ENCODE measurements around the gene XYLT2. TPM values are rescaled to one million over a fixed set of nuclear protein-coding genes. Genes with fewer than 3 reads are reported as not detected.

Gene XYLT2
- total RNA-seq, 1 experiment from 2014 or later: 26.4 TPM

DNA sequence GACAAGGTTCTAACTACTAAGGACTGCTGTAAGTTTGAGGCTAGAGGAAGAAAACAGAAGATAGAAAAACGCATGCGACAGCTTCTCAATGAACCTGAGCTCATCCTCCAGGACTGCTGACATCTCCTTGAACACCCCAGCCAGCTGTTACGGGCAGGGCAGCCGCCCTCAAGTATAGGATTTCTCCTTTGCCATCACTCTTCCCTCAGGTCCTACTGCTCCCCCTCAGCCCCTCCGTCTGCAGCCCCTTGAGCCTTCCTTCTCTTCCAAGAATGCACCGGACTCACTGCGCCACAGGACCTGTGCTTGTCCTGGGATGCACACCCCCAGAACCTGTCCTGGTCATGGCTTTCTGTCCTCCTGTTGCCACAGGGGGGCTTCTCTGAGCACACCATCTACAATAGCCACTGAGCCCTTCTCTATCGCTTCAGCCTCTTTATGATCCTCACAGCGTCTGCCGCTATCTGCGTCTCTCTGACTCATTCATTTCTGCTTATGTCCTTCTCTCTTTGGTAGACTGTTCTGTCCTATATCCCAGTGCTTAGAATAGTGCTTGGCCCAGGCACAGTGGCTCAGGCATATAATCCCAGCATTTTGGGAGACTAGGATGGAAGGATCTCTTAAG is 15.7 kb upstream of the XYLT2 start:
- TF ChIP-seq, protein P1, sequence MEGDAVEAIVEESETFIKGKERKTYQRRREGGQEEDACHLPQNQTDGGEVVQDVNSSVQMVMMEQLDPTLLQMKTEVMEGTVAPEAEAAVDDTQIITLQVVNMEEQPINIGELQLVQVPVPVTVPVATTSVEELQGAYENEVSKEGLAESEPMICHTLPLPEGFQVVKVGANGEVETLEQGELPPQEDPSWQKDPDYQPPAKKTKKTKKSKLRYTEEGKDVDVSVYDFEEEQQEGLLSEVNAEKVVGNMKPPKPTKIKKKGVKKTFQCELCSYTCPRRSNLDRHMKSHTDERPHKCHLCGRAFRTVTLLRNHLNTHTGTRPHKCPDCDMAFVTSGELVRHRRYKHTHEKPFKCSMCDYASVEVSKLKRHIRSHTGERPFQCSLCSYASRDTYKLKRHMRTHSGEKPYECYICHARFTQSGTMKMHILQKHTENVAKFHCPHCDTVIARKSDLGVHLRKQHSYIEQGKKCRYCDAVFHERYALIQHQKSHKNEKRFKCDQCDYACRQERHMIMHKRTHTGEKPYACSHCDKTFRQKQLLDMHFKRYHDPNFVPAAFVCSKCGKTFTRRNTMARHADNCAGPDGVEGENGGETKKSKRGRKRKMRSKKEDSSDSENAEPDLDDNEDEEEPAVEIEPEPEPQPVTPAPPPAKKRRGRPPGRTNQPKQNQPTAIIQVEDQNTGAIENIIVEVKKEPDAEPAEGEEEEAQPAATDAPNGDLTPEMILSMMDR (conservative IDR thresholded peaks at IDR 0.05): no peak
- Histone ChIP-seq H3K56ac (ENCODE audit: insufficient read length, low read depth, low read length) (no peak overlapping the region), H3K79me1 (ENCODE audit: insufficient read depth, low read depth, low read length, poor library complexity, severe bottlenecking) (no peaks in the 10 kb centered on the region), H4K91ac (ENCODE audit: insufficient read length, low read depth, low read length) (no peak overlapping the region), H3K4ac (ENCODE audit: low read depth, low read length) (no peak overlapping the region), H3K4me2 (ENCODE audit: insufficient read depth, insufficient read length, low read length) (no peak overlapping the region), H2BK20ac (ENCODE audit: low read depth, low read length, poor library complexity, severe bottlenecking) (no peak overlapping the region), H4K8ac (replicated peaks; ENCODE audit: insufficient read length, low read depth, low read length) (peak overlapping the region; percentile 68), H3K9ac (ENCODE audit: extremely low read depth, insufficient read length, low read length) (no peak overlapping the region), H2BK5ac (ENCODE audit: insufficient read length, low read length) (no peak overlapping the region), H3K14ac (ENCODE audit: insufficient read depth, low read length) (no peak overlapping the region), H3K9me3 (ENCODE audit: control insufficient read depth, low read depth, low read length) (no peaks in the 10 kb centered on the region), H4K20me1 (ENCODE audit: control insufficient read depth, insufficient read depth, insufficient read length) (peaks cover 2% of the 10 kb centered on the region), H3T11ph (ENCODE audit: low read length) (no peak overlapping the region), H3K27ac (ENCODE audit: insufficient read length, low read depth, low read length) (no peak overlapping the region), H2BK12ac (ENCODE audit: insufficient read length, low read depth, low read length) (no peak overlapping the region), H2BK15ac (ENCODE audit: low read depth, low read length) (no peak overlapping the region), H3K18ac (ENCODE audit: insufficient read length, low read depth, low read length) (no peak overlapping the region), H2AFZ (ENCODE audit: low read length) (no peak overlapping the region), H3K4me1 (ENCODE audit: insufficient read depth, low read length) (no peaks in the 10 kb centered on the region), H3K23ac (ENCODE audit: insufficient read length, low read depth, low read length) (no peak overlapping the region), H3K79me2 (ENCODE audit: insufficient read depth, low read length) (no peaks in the 10 kb centered on the region), H2BK120ac (ENCODE audit: low read depth, low read length, poor library complexity, severe bottlenecking) (no peak overlapping the region), H2AK5ac (ENCODE audit: insufficient read length, low read length) (no peak overlapping the region), H3K23me2 (ENCODE audit: insufficient read length, low read depth, low read length, poor library complexity, severe bottlenecking) (no peaks in the 10 kb centered on the region), H3K27me3 (ENCODE audit: insufficient read depth, low read length) (no peaks in the 10 kb centered on the region), H4K5ac (ENCODE audit: insufficient read length, low read depth, low read length) (no peak overlapping the region)
- WGBS (ENCODE audit: extremely low coverage, insufficient read length, low lambda C conversion rate): no CpG with 5 or more reads among the region's 11 CpGs
- no peak for DNase-seq
- H3K4me3 Mint-ChIP-seq: no peak overlapping the region
- peaks cover 13 to 19% of the 10 kb centered on the region in 2 experiments for H3K4me1 Mint-ChIP-seq
- H3K36me3 Mint-ChIP-seq (ENCODE audit: insufficient read depth in 1 of 3, low read depth in 3 of 3): no peaks in the 10 kb centered on the region
- H3K27me3 Mint-ChIP-seq (ENCODE audit: low read depth): peaks cover 5% of the 10 kb centered on the region
- H3K9me3 Mint-ChIP-seq: no peaks in the 10 kb centered on the region
- H3K27ac Mint-ChIP-seq: peak overlapping the region in 1 of 3 experiments; percentile 86; a peak in 2 of 7 replicates
